HepG2 (cell line): Measurements from ENCODE around the gene FCGR3A. TPM values are rescaled to one million over a fixed set of nuclear protein-coding genes. Genes with fewer than 3 reads are reported as not detected.

Experiments used
- FOSL2 ChIP-seq: sonication (generic); formaldehyde crosslinking; IDR thresholded peaks from 2 replicates; pipeline ENCODE4 v1.4.0; 2020; ENCODE audit warnings: missing genetic modification reagents
- GATAD1 ChIP-seq: IDR thresholded peaks from 2 replicates; pipeline ENCODE4 v1.6.1; 2016; ENCODE audit warnings: missing genetic modification reagents, missing compliant biosample characterization
- HDAC2 ChIP-seq: sonication (generic); formaldehyde crosslinking; IDR thresholded peaks from 2 replicates; pipeline ENCODE4 v1.4.0; 2020; ENCODE audit warnings: missing genetic modification reagents
- KDM2A ChIP-seq: sonication (generic); formaldehyde crosslinking; IDR thresholded peaks from 2 replicates; pipeline ENCODE4 v1.4.0; 2020; ENCODE audit warnings: low read depth, missing genetic modification reagents, borderline replicate concordance
- MTA1 ChIP-seq: sonication (generic); formaldehyde crosslinking; IDR thresholded peaks from 2 replicates; pipeline ENCODE4 v1.4.0; 2020; ENCODE audit warnings: missing genetic modification reagents, mild to moderate bottlenecking, borderline replicate concordance
- MYNN ChIP-seq: sonication (generic); formaldehyde crosslinking; IDR thresholded peaks from 2 replicates; pipeline ENCODE4 v1.4.0; 2020; ENCODE audit warnings: mild to moderate bottlenecking, low read depth, missing genetic modification reagents
- NFKB2 ChIP-seq: sonication (generic); formaldehyde crosslinking; IDR thresholded peaks from 2 replicates; pipeline ENCODE4 v1.4.0; 2020; ENCODE audit warnings: missing genetic modification reagents, borderline replicate concordance
- NKX3-1 ChIP-seq: sonication (generic); formaldehyde crosslinking; IDR thresholded peaks from 2 replicates; pipeline ENCODE4 v1.5.0; 2020; ENCODE audit warnings: missing genetic modification reagents
- NR2F2 ChIP-seq: IDR thresholded peaks from 2 replicates; pipeline ENCODE4 v1.6.1; 2012; ENCODE audit warnings: low read depth, inconsistent platforms, borderline replicate concordance
- PHF8 ChIP-seq: sonication (generic); formaldehyde crosslinking; IDR thresholded peaks from 2 replicates; pipeline ENCODE4 v1.5.0; 2020; ENCODE audit warnings: missing genetic modification reagents
- RNF2 ChIP-seq: fragments of 450-650 bp; conservative IDR thresholded peaks from 2 replicates; pipeline ENCODE4 v1.6.1; 2016; ENCODE audit warnings: low read depth
- SAP130 ChIP-seq: IDR thresholded peaks from 2 replicates; pipeline ENCODE4 v1.6.1; 2016; ENCODE audit warnings: low read depth
- SRY ChIP-seq: sonication (generic); formaldehyde crosslinking; IDR thresholded peaks from 2 replicates; pipeline ENCODE4 v1.8.0; 2022; ENCODE audit warnings: mild to moderate bottlenecking, missing genetic modification reagents
- ZFY ChIP-seq: sonication (generic); formaldehyde crosslinking; IDR thresholded peaks from 2 replicates; pipeline ENCODE4 v1.4.0; 2020; ENCODE audit warnings: missing genetic modification reagents
- ZNF605 ChIP-seq: sonication (generic); formaldehyde crosslinking; IDR thresholded peaks from 2 replicates; pipeline ENCODE4 v1.8.0; 2022; ENCODE audit warnings: mild to moderate bottlenecking, missing genetic modification reagents
- ZNF629 ChIP-seq: sonication (generic); formaldehyde crosslinking; conservative IDR thresholded peaks from 2 replicates; pipeline ENCODE4 v1.5.0; 2020; ENCODE audit warnings: missing genetic modification reagents
- ZNF687 ChIP-seq: sonication (generic); formaldehyde crosslinking; IDR thresholded peaks from 2 replicates; pipeline ENCODE4 v1.5.1; 2020; ENCODE audit warnings: mild to moderate bottlenecking, missing genetic modification reagents, moderate library complexity
- polyA plus RNA-seq, 8 experiments: library from polyadenylated mRNA; depleted of rRNA in 3 of 8; stranded (reverse) in 7 of 8; unstranded in 1 of 8; fragments of >200 nt; fragmentation: Illumina TruSeq in 4 of 8; extraction: Trizol in 4 of 8; gene quantifications; 2 replicates each; pipeline versions ENCODE4 v1.2.1 to v1.2.3, GENCODE V29; 2011 to 2016; ENCODE audit warnings: low read depth in 4 of 8, missing spikeins in 1 of 8, mixed read lengths in 1 of 8; ENCODE audit not compliant: insufficient read depth in 1 of 8
- total RNA-seq, 5 experiments: library from RNA; depleted of rRNA; stranded (reverse); fragments of >200 nt; fragmentation: Illumina TruSeq; extraction: Trizol; gene quantifications; 2 replicates each; pipeline ENCODE4 v1.2.3, GENCODE V29; 2016; ENCODE audit warnings: low read depth in 1 of 5
- TF ChIP-seq, protein P1 (sequence below): sonication (generic); formaldehyde crosslinking; IDR thresholded peaks from 2 replicates; pipeline ENCODE4 v1.4.0; 2020; ENCODE audit warnings: missing genetic modification reagents
- TF ChIP-seq, protein P2 (sequence below): IDR thresholded peaks from 2 replicates; pipeline ENCODE4 v1.6.1; 2016; ENCODE audit warnings: mild to moderate bottlenecking

FCGR3A gene
- total and polyA plus RNA-seq, 2 of the 13 experiments (the other 11 are each of a cell fraction or from before 2014, with no cell fraction given): not detected

- TF ChIP-seq ZNF629 (CRISPR knock-in tag) (peak; percentile 41; the same call in 1 of the 2 replicates), SRY (peak; percentile 25; the same call in 1 of the 2 replicates), ZNF605 (0 out of 2 replicates have a peak, but pooled peaks have one; percentile 38), NR2F2 (0 out of 2 replicates have a peak, but pooled peaks have one; percentile 30), FOSL2 (CRISPR knock-in tag) (0 out of 2 replicates have a peak, but pooled peaks have one; percentile 17), HDAC2 (CRISPR knock-in tag) (0 out of 2 replicates have a peak, but pooled peaks have one; percentile 31), GATAD1 (0 out of 2 replicates have a peak, but pooled peaks have one; percentile 25), ZFY (CRISPR knock-in tag) (peak; percentile 40), KDM2A (peak; percentile 43; the same call in 1 of the 2 replicates), ZNF687 (peak; percentile 81), NKX3-1 (CRISPR knock-in tag) (0 out of 2 replicates have a peak, but pooled peaks have one; percentile 1), MTA1 (CRISPR knock-in tag) (0 out of 2 replicates have a peak, but pooled peaks have one; percentile 16), NFKB2 (peak; percentile 30; the same call in 1 of the 2 replicates), MYNN (0 out of 2 replicates have a peak, but pooled peaks have one; percentile 33), PHF8 (CRISPR knock-in tag) (peak; percentile 45; the same call in 1 of the 2 replicates), RNF2 (0 out of 2 replicates have a peak, but pooled peaks have one; percentile 26), SAP130 (CRISPR knock-in tag) (peak; percentile 23; the same call in 1 of the 2 replicates)
- TF ChIP-seq, protein P1, sequence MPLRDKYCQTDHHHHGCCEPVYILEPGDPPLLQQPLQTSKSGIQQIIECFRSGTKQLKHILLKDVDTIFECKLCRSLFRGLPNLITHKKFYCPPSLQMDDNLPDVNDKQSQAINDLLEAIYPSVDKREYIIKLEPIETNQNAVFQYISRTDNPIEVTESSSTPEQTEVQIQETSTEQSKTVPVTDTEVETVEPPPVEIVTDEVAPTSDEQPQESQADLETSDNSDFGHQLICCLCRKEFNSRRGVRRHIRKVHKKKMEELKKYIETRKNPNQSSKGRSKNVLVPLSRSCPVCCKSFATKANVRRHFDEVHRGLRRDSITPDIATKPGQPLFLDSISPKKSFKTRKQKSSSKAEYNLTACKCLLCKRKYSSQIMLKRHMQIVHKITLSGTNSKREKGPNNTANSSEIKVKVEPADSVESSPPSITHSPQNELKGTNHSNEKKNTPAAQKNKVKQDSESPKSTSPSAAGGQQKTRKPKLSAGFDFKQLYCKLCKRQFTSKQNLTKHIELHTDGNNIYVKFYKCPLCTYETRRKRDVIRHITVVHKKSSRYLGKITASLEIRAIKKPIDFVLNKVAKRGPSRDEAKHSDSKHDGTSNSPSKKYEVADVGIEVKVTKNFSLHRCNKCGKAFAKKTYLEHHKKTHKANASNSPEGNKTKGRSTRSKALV (CRISPR knock-in tag): 0 out of 2 replicates have a peak, but pooled peaks have one; percentile 64
- TF ChIP-seq, protein P2, sequence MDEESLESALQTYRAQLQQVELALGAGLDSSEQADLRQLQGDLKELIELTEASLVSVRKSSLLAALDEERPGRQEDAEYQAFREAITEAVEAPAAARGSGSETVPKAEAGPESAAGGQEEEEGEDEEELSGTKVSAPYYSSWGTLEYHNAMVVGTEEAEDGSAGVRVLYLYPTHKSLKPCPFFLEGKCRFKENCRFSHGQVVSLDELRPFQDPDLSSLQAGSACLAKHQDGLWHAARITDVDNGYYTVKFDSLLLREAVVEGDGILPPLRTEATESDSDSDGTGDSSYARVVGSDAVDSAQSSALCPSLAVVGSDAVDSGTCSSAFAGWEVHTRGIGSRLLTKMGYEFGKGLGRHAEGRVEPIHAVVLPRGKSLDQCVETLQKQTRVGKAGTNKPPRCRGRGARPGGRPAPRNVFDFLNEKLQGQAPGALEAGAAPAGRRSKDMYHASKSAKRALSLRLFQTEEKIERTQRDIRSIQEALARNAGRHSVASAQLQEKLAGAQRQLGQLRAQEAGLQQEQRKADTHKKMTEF (CRISPR knock-in tag): 0 out of 2 replicates have a peak, but pooled peaks have one; percentile 48
Observed at GRCh38 chr1:161523817-161524741, 25.5 kb downstream of the FCGR3A start, which contains the start of gene HSPA6 (continued).
